SK-N-MC (cell line): ENCODE measurements around the gene CD244.

Source experiments
- EZH2 ChIP-seq: fragments of 200-600 bp; sonication (generic); IDR thresholded peaks from one replicate; pipeline ENCODE4 v1.6.1; 2017; ENCODE audit warnings: antibody characterized with exemption
- FOXP2 ChIP-seq: optimal IDR thresholded peaks from 2 replicates; pipeline ENCODE3; 2011; ENCODE audit warnings: mild to moderate bottlenecking, moderate library complexity; ENCODE audit not compliant: insufficient read depth; ENCODE audit errors: extremely low read length, control extremely low read depth
- POLR2AphosphoS5 ChIP-seq: IDR thresholded peaks from 2 replicates; pipeline ENCODE4 v1.6.1; 2012; ENCODE audit warnings: mild to moderate bottlenecking, low read depth, low read length, borderline replicate concordance

DNA sequence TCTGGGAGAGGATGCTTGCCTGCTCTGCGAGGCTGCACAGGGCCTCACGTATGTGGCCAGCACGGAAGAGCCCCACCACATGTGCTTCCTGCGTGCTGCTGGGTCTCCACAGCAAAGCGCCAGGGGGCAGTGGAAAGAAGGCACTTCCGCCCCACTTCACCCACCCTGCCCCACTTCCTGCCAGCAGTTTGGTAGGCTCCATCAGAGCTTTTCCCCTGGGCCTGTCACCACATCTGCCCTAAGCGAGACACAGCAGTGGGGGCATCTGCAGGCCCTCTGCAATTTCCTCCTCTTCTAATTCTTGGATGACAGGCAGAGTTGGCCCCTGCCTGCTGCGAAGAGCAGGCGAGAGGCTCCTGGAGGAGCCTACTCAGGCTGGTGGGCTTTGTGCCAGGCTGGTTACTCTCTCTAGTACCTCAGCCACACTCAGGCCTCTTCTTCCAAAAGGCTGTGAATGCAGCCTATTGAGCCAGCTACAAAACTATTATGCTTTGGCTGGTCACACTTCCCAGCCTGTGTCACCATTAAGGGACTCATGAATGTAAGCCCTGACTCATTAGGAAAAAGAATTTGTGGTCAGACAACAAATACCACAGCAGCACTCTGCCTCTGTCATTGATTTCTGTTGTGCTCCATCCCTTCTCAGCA lies 25.0 kb downstream of the CD244 start:
- peak; percentile 8 for TF ChIP-seq FOXP2
- no peak for TF ChIP-seq EZH2
- 0 out of 2 replicates have a peak, but pooled peaks have one; percentile 18 for TF ChIP-seq POLR2AphosphoS5
